Iris pigment epithelial cell (primary cell): ENCODE results near the gene OR10G3.

Source experiments
- DNase-seq: peaks from one replicate; pipeline ENCODE4 v3.0.0-alpha.2; 2011; ENCODE audit warnings: low read depth

Gene OR10G3

DNA sequence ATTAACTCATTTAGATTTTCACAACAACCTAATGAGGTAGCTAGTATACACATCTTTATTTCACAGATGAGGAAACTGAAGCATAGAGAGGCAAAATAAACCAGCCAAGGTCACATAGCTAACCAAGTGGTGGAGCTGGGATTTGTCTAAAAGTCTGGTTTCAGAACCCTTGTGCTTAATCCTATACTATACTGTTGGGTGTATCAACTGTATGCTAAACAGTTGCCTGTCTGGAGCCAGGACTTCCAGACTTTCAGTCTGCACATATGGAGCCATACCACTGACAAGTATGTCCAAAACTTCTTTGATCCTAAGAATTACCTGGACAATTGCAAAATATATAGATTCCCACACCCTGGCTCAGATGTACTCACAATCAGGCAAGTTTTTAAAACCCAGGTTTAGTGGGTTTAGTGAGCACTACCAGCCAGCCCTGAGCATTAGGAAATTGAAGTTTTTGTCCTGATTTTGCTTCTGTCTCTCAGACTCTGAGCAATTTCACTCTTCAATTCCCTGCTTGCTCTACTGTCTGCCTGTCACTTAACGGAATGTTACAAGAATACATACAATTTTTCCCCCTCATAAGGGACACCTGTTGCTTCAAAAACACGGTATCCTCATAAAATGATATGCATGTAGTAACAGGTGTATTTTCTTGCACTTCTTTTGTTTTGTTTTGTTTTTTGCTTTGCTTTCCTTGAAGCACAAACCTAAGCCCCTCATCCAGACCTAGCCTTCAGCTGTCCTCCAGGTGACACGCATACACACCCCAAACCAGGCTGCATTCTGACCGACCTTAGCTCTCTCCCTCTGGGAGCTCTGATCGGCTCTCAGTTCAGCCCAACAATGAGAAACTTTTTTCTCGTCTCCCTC lies 44.1 kb downstream of the OR10G3 start:
- no peak for DNase-seq

DNA sequence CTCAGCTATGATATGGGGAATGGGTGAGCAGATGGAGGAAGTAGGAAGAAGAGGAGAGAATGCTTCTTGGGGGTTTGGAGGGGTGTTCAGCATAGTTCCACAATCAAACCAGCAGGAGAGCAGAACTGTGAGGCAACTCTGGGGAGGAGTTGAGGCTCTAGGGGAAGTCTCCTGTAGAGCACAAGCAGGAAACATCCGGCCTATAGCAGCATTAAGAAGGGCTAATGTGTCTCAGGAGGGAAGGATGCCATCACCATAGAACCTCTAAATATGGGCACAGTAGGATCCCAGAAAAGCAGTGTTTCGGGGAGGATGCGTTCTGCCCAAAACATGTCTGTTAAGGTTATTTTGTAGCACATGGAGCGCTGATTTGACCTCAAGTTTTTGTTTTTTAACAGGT lies 45.3 kb downstream of the OR10G3 start:
- DNase-seq, result no peak

DNA sequence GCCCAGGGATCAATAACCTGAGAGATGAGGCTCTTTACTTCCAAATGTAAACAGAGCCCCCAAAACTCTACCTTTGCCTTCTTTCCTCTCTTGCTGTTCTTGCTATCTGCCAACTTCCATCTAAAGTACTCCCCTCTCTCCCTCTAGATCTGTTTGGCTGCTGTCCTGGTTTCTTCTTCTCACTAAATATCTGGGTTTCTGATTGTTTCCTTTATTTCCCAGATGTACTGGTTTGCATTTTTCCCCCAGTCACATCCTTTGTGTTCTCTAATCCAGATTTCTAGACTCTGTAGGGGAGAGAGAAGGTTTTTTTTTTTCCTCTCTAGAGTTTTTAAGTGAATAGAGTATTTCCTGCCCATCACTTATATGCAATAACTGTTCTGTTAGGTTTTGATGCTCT lies 46.6 kb downstream of the OR10G3 start:
- no peak for DNase-seq

DNA sequence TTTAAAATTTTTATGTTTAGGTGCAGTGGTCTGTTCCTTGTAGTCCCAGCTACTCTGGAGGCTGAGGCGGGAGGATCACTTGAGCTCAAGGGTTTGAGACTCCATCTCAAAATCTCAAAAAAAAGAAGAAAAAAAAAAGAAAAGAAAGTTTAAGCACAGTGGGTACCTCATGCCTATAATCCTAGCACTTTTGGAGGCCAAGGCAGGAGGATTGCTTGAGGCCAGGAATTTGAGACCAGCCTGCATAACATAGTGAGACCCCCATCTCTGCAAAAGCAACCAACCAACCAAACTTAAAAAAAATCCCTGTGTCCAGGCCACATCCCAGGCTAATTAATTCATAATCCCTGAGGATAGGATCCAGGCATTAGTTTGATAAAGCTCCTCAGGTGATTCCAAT lies 50.4 kb downstream of the OR10G3 start:
- no peak for DNase-seq

DNA sequence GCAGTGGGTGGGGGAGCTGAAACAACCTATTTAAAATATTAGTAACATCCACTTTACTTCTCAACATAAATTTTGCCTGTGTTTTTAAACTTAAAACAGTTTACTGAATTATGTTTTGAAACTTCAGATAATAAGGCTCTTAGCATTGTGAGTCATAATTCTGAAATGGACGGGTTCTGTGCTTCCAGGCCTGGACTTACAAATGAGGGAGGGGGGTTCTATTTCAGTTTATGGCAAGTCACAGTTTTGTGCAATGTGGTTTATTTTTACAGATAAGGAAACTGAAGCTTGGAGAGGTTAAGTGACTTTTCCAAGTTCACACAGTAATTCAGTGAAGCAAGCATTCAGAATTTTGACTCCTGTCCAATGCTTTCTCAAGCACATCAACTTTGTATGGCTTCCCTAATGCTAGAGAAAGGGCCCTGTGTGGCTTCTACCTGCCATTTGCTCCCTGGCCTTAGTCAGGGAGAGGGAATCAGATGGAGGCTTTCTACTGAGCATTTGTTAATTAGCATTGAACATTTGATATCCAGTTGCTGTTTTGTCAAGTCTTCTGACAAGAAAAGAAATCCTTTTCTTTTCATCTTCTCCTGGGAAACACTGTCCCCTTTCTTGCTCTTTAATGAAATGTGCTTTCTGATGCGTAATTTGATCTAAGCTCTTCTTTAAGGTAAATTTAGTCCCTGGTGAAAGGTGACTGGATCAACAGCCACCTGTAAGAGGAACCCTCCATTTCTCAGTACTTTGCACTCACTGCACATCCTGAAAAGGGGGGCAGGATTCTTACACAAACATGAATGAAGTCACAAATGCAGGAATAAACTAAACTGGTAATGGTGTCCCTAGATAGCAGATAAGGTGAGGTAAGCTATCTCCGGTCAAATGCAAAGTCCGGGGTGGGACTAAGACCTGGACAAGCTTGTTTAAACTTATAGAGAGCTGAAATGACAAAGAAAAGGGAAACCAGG lies 51.2 kb downstream of the OR10G3 start:
- DNase-seq, result peak; percentile 79

DNA sequence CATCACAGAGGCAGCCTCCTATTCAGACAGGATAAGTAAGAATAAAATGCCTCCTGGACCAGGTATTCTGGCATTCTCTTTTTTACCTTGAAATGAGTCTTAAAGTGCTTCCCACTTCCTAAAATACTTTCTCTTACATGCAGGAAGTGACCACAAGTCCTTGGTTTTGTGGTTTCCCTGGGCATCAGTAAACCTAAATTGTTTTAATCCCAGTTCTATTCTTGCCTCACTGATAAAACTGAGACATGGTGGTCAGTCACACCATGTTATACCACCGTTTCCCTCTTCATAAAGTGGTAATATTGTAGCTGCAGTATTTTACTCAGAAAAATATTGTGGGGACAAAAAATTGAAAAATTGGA lies 52.6 kb downstream of the OR10G3 start:
- DNase-seq, result no peak

DNA sequence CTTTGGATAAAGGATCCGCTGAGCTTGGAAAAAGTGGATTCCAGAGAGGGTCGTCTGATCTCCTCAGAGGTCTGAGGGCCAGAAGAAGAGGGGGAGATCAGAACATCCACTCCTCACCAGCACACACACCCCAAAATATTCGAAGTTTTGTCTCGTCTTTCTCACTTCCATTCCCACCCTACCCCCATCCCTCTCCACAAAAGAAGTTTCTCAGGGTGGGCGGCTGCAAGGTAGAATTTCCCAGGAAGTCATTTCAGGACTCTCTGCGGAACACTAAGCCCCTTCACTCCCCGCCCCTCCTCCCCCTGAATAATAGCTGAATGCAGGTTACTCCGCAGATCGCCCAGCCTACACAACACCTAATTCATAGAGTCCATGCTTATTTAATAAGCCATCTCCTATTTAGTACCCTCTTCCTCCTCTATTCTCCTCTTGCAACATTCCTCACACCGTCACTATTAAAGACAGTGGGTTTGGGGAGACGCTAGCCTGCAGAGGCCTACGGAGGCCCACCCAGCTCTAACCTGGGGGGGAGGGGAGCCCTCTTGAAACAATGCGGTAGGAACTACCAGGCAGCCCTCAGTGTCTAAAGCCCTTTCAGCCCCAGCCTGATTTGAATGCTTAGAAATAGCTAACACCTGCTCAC lies 53.1 kb downstream of the OR10G3 start:
- no peak for DNase-seq

DNA sequence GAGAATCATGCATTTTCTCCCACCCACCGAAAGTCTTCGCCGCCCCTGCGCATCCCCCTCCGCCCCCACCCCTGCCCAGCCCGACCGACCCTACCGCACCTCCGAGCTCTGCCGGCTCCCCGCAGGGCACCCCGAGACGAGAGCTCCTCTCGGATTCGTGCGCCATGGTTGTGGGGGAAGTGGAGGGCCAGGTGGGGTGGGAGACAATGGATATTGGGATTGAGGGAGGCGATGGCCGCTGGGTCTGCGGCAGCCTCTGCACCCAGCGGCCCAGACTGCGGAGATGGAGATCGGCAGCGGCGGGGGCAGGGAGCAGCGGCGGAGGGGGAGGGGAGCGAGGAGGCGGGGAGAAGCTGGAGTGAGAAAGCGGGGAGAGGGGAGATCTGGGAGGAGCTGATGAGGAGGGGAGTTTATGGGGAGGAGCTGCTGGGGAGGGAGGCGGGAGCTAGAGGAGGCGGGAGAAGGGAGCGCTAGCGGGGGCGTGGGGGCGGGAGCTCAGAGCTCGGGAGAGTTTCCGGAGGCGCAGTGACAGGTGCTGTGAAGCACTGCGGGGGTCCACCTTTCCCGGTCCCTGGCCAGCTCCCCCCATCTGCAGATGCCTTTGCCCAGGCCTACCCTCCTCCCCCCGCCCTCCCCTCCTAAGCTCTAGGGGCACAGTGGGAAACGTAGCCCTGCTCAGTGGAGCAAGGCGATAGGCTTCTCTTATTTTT lies 53.8 kb downstream of the OR10G3 start, which contains the start of gene SALL2:
Gene SALL2 (minus strand): TSS at position 385 of the 710 bp plus-strand sequence. CDS start 219 bp downstream, at position 166.
- peak; percentile 63 for DNase-seq

DNA sequence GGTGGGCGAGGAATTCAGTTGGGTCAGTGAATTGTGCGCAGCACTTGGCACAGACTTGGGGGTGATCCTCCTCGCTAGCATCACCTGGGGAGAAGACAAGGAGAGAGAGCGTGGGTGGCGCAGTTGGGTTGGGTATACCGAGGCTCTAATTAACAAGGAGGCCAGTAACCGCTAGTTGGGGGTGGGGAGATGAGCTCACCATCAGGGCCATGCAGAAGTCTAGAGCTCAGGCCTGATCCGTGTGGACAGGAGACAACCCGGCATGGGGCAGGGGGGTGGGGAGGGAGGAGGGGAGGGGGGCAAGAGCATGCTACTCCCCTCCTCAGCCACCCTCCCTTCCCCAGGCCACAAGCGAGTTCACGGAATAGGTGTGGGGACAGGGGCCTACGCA lies 54.3 kb downstream of the OR10G3 start:
- DNase-seq, result peak; percentile 39

DNA sequence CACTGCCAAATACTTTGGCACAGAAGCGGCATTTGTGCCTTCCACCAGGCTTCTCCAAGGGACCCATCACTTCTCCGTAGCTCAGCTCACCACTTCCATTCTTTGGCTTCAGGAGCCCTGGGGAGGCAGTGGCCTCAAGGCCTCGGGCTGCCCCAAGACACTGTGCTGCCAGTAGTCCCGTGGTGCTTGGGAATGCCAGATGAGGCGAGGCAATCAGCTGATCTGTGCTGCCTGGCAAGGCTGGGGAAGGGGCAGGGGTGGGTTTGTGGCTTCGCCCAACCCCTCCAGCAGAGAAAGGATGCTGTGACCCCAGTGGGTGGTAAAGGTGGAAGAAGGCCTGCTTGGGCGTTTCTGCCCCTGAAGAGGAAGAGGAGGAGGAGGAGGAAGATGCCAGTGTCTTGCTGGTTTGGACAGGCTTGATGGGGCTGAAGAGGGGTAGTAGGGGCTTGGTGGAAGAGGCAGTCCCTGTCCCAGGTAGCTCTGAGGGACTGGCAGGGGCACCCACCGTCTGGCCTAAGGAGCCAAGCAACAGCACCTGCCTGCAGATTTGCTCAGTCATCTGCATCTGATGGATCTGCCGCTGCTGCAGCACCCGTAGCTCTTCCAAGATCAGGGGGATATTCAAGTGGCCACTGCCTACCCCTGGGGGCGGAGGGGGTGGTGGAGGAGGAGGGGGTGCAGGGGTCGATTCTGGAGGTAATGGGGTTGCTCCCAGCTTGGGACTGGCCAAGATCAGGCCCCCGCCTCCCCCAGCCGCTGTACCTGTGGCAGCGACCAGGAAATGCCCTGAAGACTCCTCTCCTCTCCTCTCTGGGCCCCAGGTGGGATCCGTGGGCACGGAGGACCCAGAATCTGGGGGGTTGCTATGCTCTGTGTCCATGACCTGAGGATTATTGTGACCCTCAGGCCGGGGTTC lies 55.0 kb downstream of the OR10G3 start:
- no peak for DNase-seq

DNA sequence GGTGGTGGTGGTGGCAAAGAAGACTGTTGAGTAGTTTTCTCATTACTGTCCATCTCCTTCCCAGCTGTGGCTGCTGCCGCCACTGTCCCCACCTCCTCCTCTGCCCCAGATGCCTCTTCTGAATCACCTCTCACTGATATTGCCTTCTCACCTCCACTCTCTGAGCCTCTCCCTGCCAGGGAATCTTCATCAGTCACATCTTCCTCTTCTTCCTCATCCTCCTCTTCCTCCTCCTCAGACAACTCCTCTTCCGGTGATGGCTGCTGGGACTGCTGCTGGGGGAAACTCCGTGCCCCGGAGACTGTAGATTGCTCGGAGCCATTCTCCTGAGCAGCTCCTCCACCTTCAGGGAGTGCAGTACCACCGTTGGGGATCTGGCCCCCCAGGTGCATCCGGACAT lies 56.7 kb downstream of the OR10G3 start:
- DNase-seq, result no peak

DNA sequence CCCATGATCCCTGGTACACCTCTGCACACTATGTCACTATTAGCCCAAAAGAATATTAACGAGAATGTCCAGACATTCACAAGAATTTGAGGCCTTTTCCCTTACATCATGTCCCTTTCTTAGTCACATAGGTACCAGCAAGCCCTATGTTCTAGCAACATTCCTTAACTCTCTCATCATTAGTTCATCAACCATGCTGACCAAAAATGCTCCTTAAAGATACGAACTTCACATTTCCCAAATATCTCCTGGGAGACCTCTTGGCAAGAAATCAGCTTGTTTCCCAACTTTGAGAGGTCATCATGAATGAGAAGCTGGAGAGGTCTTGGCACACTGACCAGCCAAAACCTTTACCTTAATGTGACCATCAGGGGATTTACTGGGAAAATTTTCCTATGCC lies 58.4 kb downstream of the OR10G3 start:
- peak; percentile 74 for DNase-seq

DNA sequence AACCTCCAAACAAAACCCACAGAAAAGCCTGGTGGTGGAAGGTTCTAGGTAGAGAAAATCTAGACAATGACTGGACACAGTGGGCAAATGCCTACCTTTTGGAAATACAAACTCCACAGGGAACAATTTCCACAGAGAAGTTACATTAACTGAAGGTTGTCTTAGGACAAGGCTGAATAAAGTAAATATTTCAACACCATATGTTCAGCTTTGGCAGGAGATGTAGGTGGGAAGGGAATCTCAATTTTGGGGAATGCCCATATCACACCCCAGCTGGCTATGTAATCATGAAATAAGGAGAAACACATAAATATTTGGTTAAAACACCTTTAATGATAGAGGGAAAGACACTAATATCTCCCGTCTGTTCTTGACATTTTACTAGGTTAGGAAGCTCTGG lies 59.1 kb downstream of the OR10G3 start:
- no peak for DNase-seq

DNA sequence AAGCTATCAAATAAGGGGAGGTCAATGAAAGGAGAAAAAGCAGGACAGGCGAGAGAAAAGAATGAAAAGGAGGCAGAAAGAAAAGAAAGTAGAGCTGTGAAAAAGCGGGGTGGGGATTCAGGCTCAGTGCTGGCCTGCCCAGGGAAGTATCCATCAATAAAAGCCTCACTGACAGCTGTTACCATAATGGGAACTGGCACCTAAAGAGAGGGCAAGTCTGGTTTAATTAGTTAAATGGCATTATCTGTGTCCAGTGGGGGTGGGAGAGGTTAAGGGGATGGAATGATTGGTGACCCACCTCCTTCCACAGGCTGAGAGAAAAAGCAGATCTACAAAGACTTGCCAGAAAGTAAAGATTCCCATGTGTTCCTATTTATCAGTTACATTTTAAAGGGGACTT lies 61.2 kb downstream of the OR10G3 start:
- DNase-seq, result no peak
